ENCODE measurements around the gene DPM1.
A peak's percentile ranks its signal among the peaks of the same experiment; 100 is the strongest.

The DPM1 gene

DNA sequence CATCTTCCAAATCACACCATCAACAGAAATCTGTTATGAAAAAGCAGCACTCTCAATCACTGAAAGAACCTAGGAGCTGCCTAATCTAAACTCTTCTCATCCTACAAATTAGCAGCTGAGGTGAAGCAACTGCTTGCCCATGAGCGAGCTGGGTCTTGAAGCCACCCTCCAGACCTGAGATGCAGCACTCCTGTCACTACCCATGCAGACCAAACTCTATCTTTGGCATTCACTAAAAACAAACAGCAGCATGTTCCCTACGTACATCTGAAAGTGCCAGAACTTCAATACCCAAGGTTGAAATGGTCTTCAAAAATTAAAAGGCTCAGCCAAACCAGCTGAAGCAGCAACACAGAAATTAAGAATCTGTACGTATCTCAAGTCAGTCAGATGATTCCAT lies 41.4 kb downstream of the DPM1 start:
- H3K4me3 ChIP-seq (ENCODE audit: low read depth, low read length): no peak overlapping the region
- TF ChIP-seq, protein P1, sequence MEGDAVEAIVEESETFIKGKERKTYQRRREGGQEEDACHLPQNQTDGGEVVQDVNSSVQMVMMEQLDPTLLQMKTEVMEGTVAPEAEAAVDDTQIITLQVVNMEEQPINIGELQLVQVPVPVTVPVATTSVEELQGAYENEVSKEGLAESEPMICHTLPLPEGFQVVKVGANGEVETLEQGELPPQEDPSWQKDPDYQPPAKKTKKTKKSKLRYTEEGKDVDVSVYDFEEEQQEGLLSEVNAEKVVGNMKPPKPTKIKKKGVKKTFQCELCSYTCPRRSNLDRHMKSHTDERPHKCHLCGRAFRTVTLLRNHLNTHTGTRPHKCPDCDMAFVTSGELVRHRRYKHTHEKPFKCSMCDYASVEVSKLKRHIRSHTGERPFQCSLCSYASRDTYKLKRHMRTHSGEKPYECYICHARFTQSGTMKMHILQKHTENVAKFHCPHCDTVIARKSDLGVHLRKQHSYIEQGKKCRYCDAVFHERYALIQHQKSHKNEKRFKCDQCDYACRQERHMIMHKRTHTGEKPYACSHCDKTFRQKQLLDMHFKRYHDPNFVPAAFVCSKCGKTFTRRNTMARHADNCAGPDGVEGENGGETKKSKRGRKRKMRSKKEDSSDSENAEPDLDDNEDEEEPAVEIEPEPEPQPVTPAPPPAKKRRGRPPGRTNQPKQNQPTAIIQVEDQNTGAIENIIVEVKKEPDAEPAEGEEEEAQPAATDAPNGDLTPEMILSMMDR (IDR thresholded peaks at IDR 0.05; ENCODE audit: low read depth, low read length): no peak
- TF ChIP-seq MAX (IDR thresholded peaks at IDR 0.05; ENCODE audit: low read depth, low read length): no peak
- TF ChIP-seq MYC (IDR thresholded peaks at IDR 0.05; ENCODE audit: low read depth, low read length): no peak
- no peak for TF ChIP-seq POLR2A (IDR thresholded peaks at IDR 0.05; ENCODE audit: extremely low read depth, insufficient read length)
- no peak for DNase-seq (ENCODE audit: low read depth)

DNA sequence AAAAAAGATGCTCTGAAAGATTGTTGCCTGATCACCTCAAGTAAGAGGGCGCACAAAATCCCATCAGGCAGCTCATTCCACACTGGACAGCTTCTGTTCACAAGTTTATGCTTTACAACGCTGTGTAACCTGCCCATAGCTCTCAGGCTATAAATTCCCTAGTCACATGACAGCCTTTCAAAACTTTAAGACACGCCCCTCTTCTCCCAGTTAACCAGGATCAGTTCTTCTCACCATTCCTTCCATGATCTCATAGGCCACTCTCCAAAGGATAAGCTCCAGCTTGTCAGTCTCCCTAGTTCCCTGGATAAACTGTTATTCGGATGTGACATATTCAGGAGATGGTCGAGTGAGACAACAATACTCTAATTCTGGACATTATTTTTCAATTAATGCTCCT lies 42.1 kb downstream of the DPM1 start:
- no peak overlapping the region for H3K4me3 ChIP-seq (ENCODE audit: low read depth, low read length)
- no peak for TF ChIP-seq MYC (IDR thresholded peaks at IDR 0.05; ENCODE audit: low read depth, low read length)
- TF ChIP-seq MAX (IDR thresholded peaks at IDR 0.05; ENCODE audit: low read depth, low read length): no peak
- TF ChIP-seq, protein P1 (IDR thresholded peaks at IDR 0.05; ENCODE audit: low read depth, low read length): no peak
- TF ChIP-seq POLR2A (IDR thresholded peaks at IDR 0.05; ENCODE audit: extremely low read depth, insufficient read length): no peak
- DNase-seq (ENCODE audit: low read depth): no peak

DNA sequence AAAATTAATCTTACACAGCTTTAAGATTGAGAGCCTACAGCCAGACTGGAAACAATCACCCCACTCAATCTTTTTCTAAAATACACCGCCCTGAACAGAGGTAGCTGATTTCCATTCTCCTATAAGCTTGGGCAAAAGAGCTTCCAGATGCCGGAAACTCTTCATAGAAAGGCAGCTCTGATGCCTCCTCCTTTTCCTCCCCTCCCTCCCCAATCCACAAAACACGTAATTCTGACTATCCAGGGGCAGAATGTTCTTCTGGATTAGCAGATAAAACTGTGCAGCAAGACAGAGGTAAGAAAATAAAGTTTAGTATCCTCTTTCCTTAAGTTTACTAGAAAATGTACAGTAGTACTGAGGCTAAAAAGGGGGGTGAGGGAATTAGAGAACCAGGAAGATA lies 42.9 kb downstream of the DPM1 start:
- no peak overlapping the region for H3K4me3 ChIP-seq (ENCODE audit: low read depth, low read length)

DNA sequence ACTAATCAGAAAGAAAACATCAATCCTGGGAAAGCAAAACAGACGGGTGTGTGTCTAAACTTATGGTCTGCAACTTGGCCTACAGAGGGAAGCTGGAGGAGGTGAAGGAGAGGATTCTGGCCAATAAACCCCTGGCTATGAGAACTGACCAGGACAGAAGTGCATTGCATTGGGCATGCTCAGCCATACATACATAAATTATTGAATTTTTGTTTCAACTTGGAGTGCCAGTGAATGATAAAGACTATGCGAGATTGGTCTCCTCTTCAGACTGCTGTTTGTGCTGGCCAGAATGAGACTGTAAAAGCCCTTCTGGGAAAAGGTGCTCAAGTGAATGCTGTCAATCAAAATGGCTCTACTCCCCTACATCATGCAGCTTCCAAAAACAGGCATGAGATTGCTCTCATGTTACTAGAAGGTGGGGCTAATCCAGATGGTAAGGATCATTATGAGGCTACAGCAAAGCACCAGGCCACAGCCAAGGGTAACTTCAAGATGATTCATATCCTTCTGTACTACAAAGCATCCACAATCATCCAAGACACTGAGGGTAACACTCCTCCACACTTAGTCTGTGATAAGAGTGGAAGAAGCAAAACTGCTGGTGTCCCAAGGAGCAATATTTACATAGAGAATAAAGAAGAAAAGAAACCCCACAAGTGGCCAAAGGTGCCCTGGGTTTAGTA lies 44.5 kb downstream of the DPM1 start:
- H3K4me3 ChIP-seq (ENCODE audit: low read depth, low read length): no peak overlapping the region
- DNase-seq (ENCODE audit: low read depth): peak; percentile 31
- TF ChIP-seq MYC (IDR thresholded peaks at IDR 0.05; ENCODE audit: low read depth, low read length) (no peak), POLR2A (IDR thresholded peaks at IDR 0.05; ENCODE audit: extremely low read depth, insufficient read length) (no peak), MAX (IDR thresholded peaks at IDR 0.05; ENCODE audit: low read depth, low read length) (no peak)
- TF ChIP-seq, protein P1 (IDR thresholded peaks at IDR 0.05; ENCODE audit: low read depth, low read length): no peak

More for the DNA sequence above, 42.9 kb downstream of the DPM1 start:
- DNase-seq (ENCODE audit: low read depth): no peak
- TF ChIP-seq, protein P1 (IDR thresholded peaks at IDR 0.05; ENCODE audit: low read depth, low read length): no peak
- TF ChIP-seq MYC (IDR thresholded peaks at IDR 0.05; ENCODE audit: low read depth, low read length): no peak
- no peak for TF ChIP-seq POLR2A (IDR thresholded peaks at IDR 0.05; ENCODE audit: extremely low read depth, insufficient read length)
- TF ChIP-seq MAX (IDR thresholded peaks at IDR 0.05; ENCODE audit: low read depth, low read length): no peak

- TF ChIP-seq MAX (IDR thresholded peaks at IDR 0.05; ENCODE audit: low read depth, low read length) (no peak), POLR2A (IDR thresholded peaks at IDR 0.05; ENCODE audit: extremely low read depth, insufficient read length) (no peak), MYC (IDR thresholded peaks at IDR 0.05; ENCODE audit: low read depth, low read length) (no peak)
- TF ChIP-seq, protein P1 (IDR thresholded peaks at IDR 0.05; ENCODE audit: low read depth, low read length): no peak
- H3K4me3 ChIP-seq (ENCODE audit: low read depth, low read length): no peak overlapping the region
- DNase-seq (ENCODE audit: low read depth): no peak
These were observed 46.6 kb downstream of the DPM1 start for GRCh38 chr20:50911716-50912115.
